CD4-positive, alpha-beta memory T cell (primary cell): ENCODE data around the gene GPR160. TPM values are rescaled to one million over a fixed set of nuclear protein-coding genes. Genes with fewer than 3 reads are reported as not detected.
A peak's percentile ranks its signal among the peaks of the same experiment; 100 is the strongest.
"Not testable (repeated sequence)": the region's sequence is repeated elsewhere in the genome, so short reads cannot be mapped to it uniquely, and the experiment has no call there.

Experiments
- CTCF ChIA-PET: fragments of 350-600 bp; sonication (Branson Sonifier 250); formaldehyde crosslinking; loops from one replicate; lab custom pipeline; 2021; ENCODE audit warnings: inconsistent platforms; ENCODE audit not compliant: partially characterized antibody; lab: Charles Lee
- POLR2A ChIA-PET: fragments of 350-600 bp; sonication (Branson Sonifier 250); formaldehyde crosslinking; loops from one replicate; lab custom pipeline; 2021; ENCODE audit not compliant: partially characterized antibody; lab: Charles Lee
- DNase-seq, 5 donors: peaks; one replicate each; pipeline versions ENCODE4 v3.0.0 to v3.0.0-alpha.2; 2020 to 2022; ENCODE audit warnings: mixed read lengths in 1 of 5
- H3K27ac ChIP-seq: one replicate; pipeline ENCODE4 v1.7.0; 2013; ENCODE audit warnings: low read depth, low read length
- H3K27me3 ChIP-seq: 2 replicates; pipeline ENCODE4 v1.7.0; 2013; ENCODE audit warnings: mild to moderate bottlenecking, low read length, moderate library complexity; ENCODE audit not compliant: insufficient read depth
- H3K36me3 ChIP-seq: 2 replicates; pipeline ENCODE4 v1.7.0; 2013; ENCODE audit warnings: mild to moderate bottlenecking, low read length, moderate library complexity; ENCODE audit not compliant: insufficient read depth
- H3K4me1 ChIP-seq: 2 replicates; pipeline ENCODE4 v1.7.0; 2013; ENCODE audit warnings: mild to moderate bottlenecking, low read length, moderate library complexity; ENCODE audit not compliant: insufficient read depth
- H3K4me3 ChIP-seq, 2 donors: one replicate each; pipeline ENCODE4 v1.7.0; 2013; ENCODE audit warnings: low read length in 2 of 2, mild to moderate bottlenecking in 1 of 2
- H3K9me3 ChIP-seq, 2 donors: one replicate each; pipeline ENCODE4 v1.7.0; 2013; ENCODE audit warnings: low read length in 2 of 2, control low read depth in 1 of 2; ENCODE audit not compliant: control insufficient read depth in 1 of 2
- H3K27ac Mint-ChIP-seq, 7 donors: one replicate each; pipeline ENCODE4 v1.8.0; 2020 to 2021; ENCODE audit warnings: mixed read lengths in 7 of 7, mild to moderate bottlenecking in 6 of 7, inconsistent platforms in 3 of 7, moderate library complexity in 3 of 7
- H3K27me3 Mint-ChIP-seq, 2 donors: one replicate each; pipeline ENCODE4 v1.8.0; 2020 to 2021; ENCODE audit warnings: mixed read lengths in 2 of 2
- H3K36me3 Mint-ChIP-seq, 2 donors: one replicate each; pipeline ENCODE4 v1.8.0; 2020 to 2021; ENCODE audit warnings: mixed read lengths in 2 of 2, inconsistent platforms in 1 of 2, mild to moderate bottlenecking in 1 of 2
- H3K4me1 Mint-ChIP-seq, 4 donors: one replicate each; pipeline ENCODE4 v1.8.0; 2020 to 2021; ENCODE audit warnings: mixed read lengths in 4 of 4, mild to moderate bottlenecking in 1 of 4
- H3K4me3 Mint-ChIP-seq, 8 donors: one replicate each; pipeline ENCODE4 v1.8.0; 2020 to 2021; ENCODE audit warnings: mixed read lengths in 8 of 8, mild to moderate bottlenecking in 7 of 8, moderate library complexity in 6 of 8, inconsistent platforms in 3 of 8
- H3K9me3 Mint-ChIP-seq, 8 donors: one replicate each; pipeline ENCODE4 v1.8.0; 2020 to 2021; ENCODE audit warnings: mixed read lengths in 8 of 8, mild to moderate bottlenecking in 5 of 8, inconsistent platforms in 3 of 8, moderate library complexity in 1 of 8
- intact Hi-C: fragments of 100-400 bp; cut with micrococcal nuclease; formaldehyde crosslinking; loops from one replicate; pipeline ENCODE4 v1.15.1; 2023
- polyA plus RNA-seq, 2 donors: library from polyadenylated mRNA; unstranded; fragments of 300-500 nt; fragmentation: Illumina TruSeq; gene quantifications; one replicate each; pipeline ENCODE4 v1.2.3, GENCODE V29; 2021
- total RNA-seq, 2 experiments: library from RNA; stranded (reverse); gene quantifications; one replicate each; pipeline ENCODE4 v1.2.3, GENCODE V29; 2021

The GPR160 gene
- total and polyA plus RNA-seq, 4 experiments from 2014 or later, result 8.1 to 14.9 (median 12.4) TPM

GRCh38 chr3:170102431-170102830 lies 64.6 kb downstream of the GPR160 start:
- H3K27me3 ChIP-seq, result no peaks in the 10 kb centered on the region
- ChIA-PET CTCF (no interaction called here), POLR2A (no interaction called here)
- no peaks in the 10 kb centered on the region for H3K9me3 ChIP-seq
- Mint-ChIP-seq H3K27me3 (no peaks in the 10 kb centered on the region), H3K36me3 (peaks cover 43 to 71% of the 10 kb centered on the region in 2 donors), H3K4me3 (no peak overlapping the region), H3K9me3 (no peaks in the 10 kb centered on the region), H3K4me1 (peaks cover 0 to 7% (median under 1%) of the 10 kb centered on the region in 4 donors), H3K27ac (peak overlapping the region in 1 of 7 donors; percentile 85)
- peaks cover 50% of the 10 kb centered on the region for H3K36me3 ChIP-seq
- DNase-seq, result no peak
- no peaks in the 10 kb centered on the region for H3K4me1 ChIP-seq
- H3K27ac ChIP-seq, result no peak overlapping the region
- no peak overlapping the region for H3K4me3 ChIP-seq
- intact Hi-C loops, result no loop called here

DNA sequence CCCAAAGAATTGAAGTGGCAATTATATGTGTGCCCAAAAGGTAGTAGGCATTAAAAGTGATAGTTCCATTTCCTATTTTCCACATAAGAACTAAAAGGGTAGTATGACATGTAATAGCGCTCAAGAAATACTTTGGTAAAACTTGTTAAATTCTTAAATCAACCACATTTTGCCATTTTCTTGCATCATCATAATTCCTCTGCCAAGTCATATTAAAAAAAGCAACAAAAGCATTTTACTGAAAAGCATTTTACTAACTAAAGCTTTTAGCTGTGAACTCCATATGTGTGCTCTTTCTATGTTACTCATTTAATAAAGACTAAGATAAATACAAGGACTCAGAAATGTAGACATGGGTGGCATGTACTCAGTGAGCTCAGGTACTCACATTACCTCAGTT lies 70.1 kb downstream of the GPR160 start:
- Histone ChIP-seq H3K27ac (no peak overlapping the region), H3K36me3 (peaks cover 21% of the 10 kb centered on the region), H3K9me3 (no peaks in the 10 kb centered on the region), H3K4me3 (no peak overlapping the region), H3K4me1 (peaks cover 21% of the 10 kb centered on the region), H3K27me3 (no peaks in the 10 kb centered on the region)
- intact Hi-C loops, result no loop called here
- POLR2A ChIA-PET, result no interaction called here
- Mint-ChIP-seq H3K4me3 (no peak overlapping the region), H3K9me3 (no peaks in the 10 kb centered on the region), H3K27ac (peak overlapping the region in 4 of 7 donors; percentile 2 to 39 (median 29)), H3K4me1 (peaks cover 17 to 28% (median 21%) of the 10 kb centered on the region in 4 donors), H3K36me3 (peaks cover 38 to 55% of the 10 kb centered on the region in 2 donors), H3K27me3 (no peaks in the 10 kb centered on the region)
- CTCF ChIA-PET, result no interaction called here
- no peak for DNase-seq

DNA sequence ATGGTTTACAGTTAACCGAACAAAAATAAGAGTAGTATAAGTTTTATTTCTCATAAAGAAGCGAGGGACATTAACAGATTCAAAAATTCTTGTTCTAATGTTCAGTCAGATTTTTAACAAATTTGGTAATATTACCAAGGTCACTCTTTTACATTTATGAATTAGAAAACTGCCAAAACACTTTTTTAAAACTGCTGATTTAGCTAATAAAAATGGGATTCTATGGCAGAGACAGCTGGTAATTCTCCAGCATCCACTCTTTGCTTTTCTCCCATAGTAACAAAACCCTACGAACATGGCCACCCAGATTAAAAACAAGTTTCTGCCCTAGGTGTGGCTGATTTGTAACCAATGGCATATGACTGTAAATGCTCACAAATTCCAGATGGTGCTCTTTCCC lies 71.2 kb downstream of the GPR160 start:
- peaks cover 21% of the 10 kb centered on the region for H3K4me1 ChIP-seq
- H3K4me3 ChIP-seq, result no peak overlapping the region
- peak overlapping the region in 3 of 7 donors; percentile 32 to 51 (median 37) for H3K27ac Mint-ChIP-seq
- H3K27ac ChIP-seq, result no peak overlapping the region
- peaks cover 17 to 28% (median 23%) of the 10 kb centered on the region in 4 donors for H3K4me1 Mint-ChIP-seq
- H3K27me3 Mint-ChIP-seq, result no peaks in the 10 kb centered on the region
- ChIA-PET CTCF (no interaction called here), POLR2A (interaction anchor here (0.7 kb wide), 1 partner anchor 1169 kb away, joined by 3 read pairs; no protein-coding TSS in a partner anchor)
- H3K27me3 ChIP-seq, result no peaks in the 10 kb centered on the region
- H3K36me3 Mint-ChIP-seq, result peaks cover 38 to 62% of the 10 kb centered on the region in 2 donors
- H3K4me3 Mint-ChIP-seq, result no peak overlapping the region
- intact Hi-C loops, result no loop called here
- no peaks in the 10 kb centered on the region for H3K9me3 Mint-ChIP-seq
- H3K36me3 ChIP-seq, result peaks cover 25% of the 10 kb centered on the region
- no peaks in the 10 kb centered on the region for H3K9me3 ChIP-seq
- no peak for DNase-seq

DNA sequence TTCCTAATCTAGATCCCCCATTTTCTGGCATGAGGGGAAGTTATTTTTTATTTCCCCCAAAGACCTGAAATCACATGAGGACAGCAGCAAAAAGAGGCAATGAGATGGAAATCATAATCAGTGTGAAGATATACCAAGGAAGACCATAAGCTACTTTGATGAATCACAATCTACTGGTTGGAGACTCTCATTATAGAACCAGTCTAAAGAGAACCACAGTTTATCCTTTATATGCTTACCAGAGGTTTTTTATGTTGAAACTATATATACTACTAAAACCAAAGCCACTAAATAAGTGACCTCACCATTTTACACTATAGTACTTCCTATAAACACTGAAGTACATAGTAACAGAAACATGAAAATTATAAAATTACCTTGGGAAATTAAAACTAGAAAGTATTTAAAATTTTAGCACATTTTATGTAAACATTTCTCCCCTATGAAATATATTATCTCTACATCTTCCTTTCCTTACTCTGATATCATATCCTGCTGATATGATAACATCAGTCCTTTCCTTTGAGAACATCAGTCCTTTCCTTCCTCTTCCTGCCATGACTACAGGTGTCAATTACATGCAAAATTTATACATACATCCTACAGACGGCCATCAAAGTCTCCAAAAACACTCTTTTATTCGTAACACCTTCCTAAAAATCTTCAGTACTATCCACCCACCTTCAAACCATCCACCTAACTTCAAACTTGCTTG lies 71.9 kb downstream of the GPR160 start:
- no peak overlapping the region for H3K27ac ChIP-seq
- no peaks in the 10 kb centered on the region for H3K27me3 Mint-ChIP-seq
- peaks cover 33% of the 10 kb centered on the region for H3K36me3 ChIP-seq
- H3K9me3 Mint-ChIP-seq, result no peaks in the 10 kb centered on the region
- intact Hi-C loops, result loop anchor here (2.0 to 10.0 kb wide), 2 partner anchors 15 to 345 kb away; partner anchors contain the start of genes ACTRT3 and TERC
- H3K4me1 ChIP-seq, result peaks cover 21% of the 10 kb centered on the region
- no peak overlapping the region for H3K4me3 ChIP-seq
- no peaks in the 10 kb centered on the region for H3K27me3 ChIP-seq
- CTCF ChIA-PET, result no interaction called here
- peak overlapping the region in 5 of 8 donors; percentile 0 to 55 (median 1) for H3K4me3 Mint-ChIP-seq
- peak overlapping the region; percentile 23 to 79 (median 37) for H3K27ac Mint-ChIP-seq
- POLR2A ChIA-PET, result no interaction called here
- no peaks in the 10 kb centered on the region for H3K9me3 ChIP-seq
- no peak for DNase-seq
- peaks cover 17 to 28% (median 23%) of the 10 kb centered on the region in 4 donors for H3K4me1 Mint-ChIP-seq
- H3K36me3 Mint-ChIP-seq, result peaks cover 38 to 60% of the 10 kb centered on the region in 2 donors

DNA sequence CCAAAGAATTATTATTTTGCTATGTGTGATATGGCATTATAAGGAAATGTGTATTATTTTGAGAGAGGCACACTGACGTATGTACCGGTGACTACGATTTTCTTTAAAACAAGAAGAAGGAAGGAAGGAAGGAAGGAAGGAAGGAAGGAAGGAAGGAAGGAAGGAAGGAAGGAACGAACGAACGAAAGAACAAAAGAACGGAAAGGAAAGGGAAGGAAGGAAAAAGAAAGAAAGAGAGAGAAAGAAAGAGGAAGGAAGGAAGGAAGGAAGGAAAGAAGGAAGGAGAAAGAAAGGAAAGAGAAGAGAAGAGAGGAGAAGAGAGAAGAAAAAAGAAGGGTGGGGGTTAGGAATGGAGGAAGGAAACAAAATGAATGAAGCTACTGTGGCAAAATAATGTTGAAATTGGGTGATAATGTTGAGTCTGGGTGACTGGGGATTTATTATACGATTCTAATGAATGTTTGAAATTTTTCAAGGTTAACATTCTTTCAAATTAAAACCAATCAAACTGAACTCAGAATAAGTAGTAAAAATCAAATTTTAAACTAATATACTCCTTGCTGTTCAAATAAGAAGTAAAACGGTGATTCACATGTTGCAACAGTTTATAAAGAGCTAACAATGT lies 73.5 kb downstream of the GPR160 start:
- Mint-ChIP-seq H3K9me3 (peaks cover 0 to 1% (median 0%) of the 10 kb centered on the region in 8 donors), H3K4me1 (peaks cover 19 to 28% (median 24%) of the 10 kb centered on the region in 4 donors), H3K4me3 (no peak overlapping the region), H3K27me3 (no peaks in the 10 kb centered on the region), H3K36me3 (peaks cover 46 to 61% of the 10 kb centered on the region in 2 donors), H3K27ac (peak overlapping the region in 4 of 7 donors; percentile 29 to 87 (median 58))
- Histone ChIP-seq H3K4me1 (peaks cover 21% of the 10 kb centered on the region), H3K27me3 (no peaks in the 10 kb centered on the region), H3K9me3 (no peaks in the 10 kb centered on the region), H3K27ac (no peak overlapping the region), H3K36me3 (peaks cover 46% of the 10 kb centered on the region), H3K4me3 (no peak overlapping the region)
- intact Hi-C loops, result loop anchor here (2.0 to 10.0 kb wide), 2 partner anchors 14 to 346 kb away; partner anchors contain the start of genes ACTRT3 and TERC
- CTCF ChIA-PET, result no interaction called here
- DNase-seq, result no peak
- POLR2A ChIA-PET, result no interaction called here

DNA sequence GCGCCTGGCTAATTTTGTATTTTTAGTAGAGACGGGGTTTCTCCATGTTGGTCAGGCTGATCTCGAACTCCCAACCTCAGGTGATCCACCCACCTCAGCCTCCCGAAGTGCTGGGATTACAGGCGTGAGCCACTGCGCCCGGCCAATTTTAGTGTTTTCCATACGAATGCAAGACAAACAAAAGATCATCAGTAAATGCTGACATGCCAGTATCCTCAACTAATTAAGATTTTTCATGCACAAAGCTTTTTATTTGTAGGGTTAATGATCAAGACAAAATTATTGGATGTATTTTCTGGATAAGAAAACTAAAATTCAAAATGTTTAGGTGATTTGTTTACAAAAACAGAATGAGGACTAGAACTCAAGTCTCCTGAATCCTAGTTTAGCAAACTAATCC lies 76.4 kb downstream of the GPR160 start:
- H3K4me3 ChIP-seq, H3K9me3 ChIP-seq, H3K27ac Mint-ChIP-seq, H3K27me3 ChIP-seq, POLR2A ChIA-PET, DNase-seq, H3K27ac ChIP-seq, CTCF ChIA-PET, H3K9me3 Mint-ChIP-seq, H3K27me3 Mint-ChIP-seq, H3K4me3 Mint-ChIP-seq: not testable (repeated sequence)
- H3K36me3 Mint-ChIP-seq, result peaks cover 38 to 56% of the 10 kb centered on the region in 2 donors
- H3K36me3 ChIP-seq, result peaks cover 54% of the 10 kb centered on the region
- peaks cover 14 to 28% (median 15%) of the 10 kb centered on the region in 4 donors for H3K4me1 Mint-ChIP-seq
- H3K4me1 ChIP-seq, result peaks cover 21% of the 10 kb centered on the region
- intact Hi-C loops, result loop anchor here (10.0 kb wide), 1 partner anchor 349 kb away; the partner anchor contains the start of genes ACTRT3 and TERC

GRCh38 chr3:170117134-170117533 lies 79.3 kb downstream of the GPR160 start:
- Mint-ChIP-seq H3K36me3 (peaks cover 33 to 61% of the 10 kb centered on the region in 2 donors), H3K27me3 (no peaks in the 10 kb centered on the region), H3K9me3 (peaks cover 0 to 1% (median 0%) of the 10 kb centered on the region in 8 donors), H3K27ac (peak overlapping the region in 1 of 7 donors; percentile 85), H3K4me3 (no peak overlapping the region), H3K4me1 (peaks cover 0 to 6% (median 3%) of the 10 kb centered on the region in 4 donors)
- ChIA-PET CTCF (interaction anchor here (1.2 to 1.6 kb wide), 3 partner anchors 9 to 19 kb away, joined by 3 to 8 read pairs (median 4); no protein-coding TSS in a partner anchor), POLR2A (no interaction called here)
- Histone ChIP-seq H3K9me3 (no peaks in the 10 kb centered on the region), H3K4me1 (no peaks in the 10 kb centered on the region), H3K27ac (no peak overlapping the region), H3K4me3 (no peak overlapping the region), H3K36me3 (peaks cover 74% of the 10 kb centered on the region), H3K27me3 (no peaks in the 10 kb centered on the region)
- DNase-seq, result no peak
- intact Hi-C loops, result loop anchor here (10.0 kb wide), 1 partner anchor 352 kb away; the partner anchor contains the start of genes ACTRT3 and TERC
